ENCODE data around the gene DYNC2H1.
A peak's percentile ranks its signal among the peaks of the same experiment; 100 is the strongest.
"Not testable (repeated sequence)": the region's sequence is repeated elsewhere in the genome, so short reads cannot be mapped to it uniquely, and the experiment has no call there.

DYNC2H1 gene

DNA sequence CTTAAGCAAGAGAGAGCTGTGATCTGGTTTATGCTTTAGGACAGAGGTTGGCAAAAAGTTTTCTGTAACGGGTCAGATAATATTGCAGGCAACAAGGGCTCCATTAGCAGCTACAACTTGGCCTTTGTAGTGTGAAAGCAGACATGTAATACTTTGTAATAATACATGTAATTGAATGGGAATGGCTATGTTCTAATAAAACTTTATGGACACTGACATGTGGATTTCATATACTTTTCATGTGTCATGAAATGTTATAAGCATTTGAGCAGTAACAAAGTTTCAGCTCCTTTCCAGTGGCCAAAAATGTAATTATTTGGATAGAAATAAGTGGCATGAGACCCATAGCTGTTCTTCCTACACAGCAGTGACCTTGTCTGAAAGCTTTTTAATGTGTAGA lies 3.1 kb downstream of the DYNC2H1 start:
- no peak overlapping the region for H3K4me3 ChIP-seq (ENCODE audit: control insufficient read depth, low read depth, low read length)
- peak; percentile 11 for DNase-seq (ENCODE audit: low read depth)
- TF ChIP-seq CTCF (conservative IDR thresholded peaks at IDR 0.05; ENCODE audit: control insufficient read depth, insufficient read depth, low read depth, low read length), result no peak

GRCh38 chr11:103114836-103115235 lies 5.6 kb downstream of the DYNC2H1 start:
- no peak for DNase-seq (ENCODE audit: low read depth)
- TF ChIP-seq CTCF (conservative IDR thresholded peaks at IDR 0.05; ENCODE audit: control insufficient read depth, insufficient read depth, low read depth, low read length), result no peak
- no peak overlapping the region for H3K4me3 ChIP-seq (ENCODE audit: control insufficient read depth, low read depth, low read length)

- DNase-seq (ENCODE audit: low read depth), result no peak
- no peak overlapping the region for H3K4me3 ChIP-seq (ENCODE audit: control insufficient read depth, low read depth, low read length)
- no peak for TF ChIP-seq CTCF (conservative IDR thresholded peaks at IDR 0.05; ENCODE audit: control insufficient read depth, insufficient read depth, low read depth, low read length)
Observed at GRCh38 chr11:103125462-103125861, 16.2 kb downstream of the DYNC2H1 start.

GRCh38 chr11:103141986-103142385 lies 32.8 kb downstream of the DYNC2H1 start:
- not testable (repeated sequence) for DNase-seq (ENCODE audit: low read depth); H3K4me3 ChIP-seq (ENCODE audit: control insufficient read depth, low read depth, low read length)

DNA sequence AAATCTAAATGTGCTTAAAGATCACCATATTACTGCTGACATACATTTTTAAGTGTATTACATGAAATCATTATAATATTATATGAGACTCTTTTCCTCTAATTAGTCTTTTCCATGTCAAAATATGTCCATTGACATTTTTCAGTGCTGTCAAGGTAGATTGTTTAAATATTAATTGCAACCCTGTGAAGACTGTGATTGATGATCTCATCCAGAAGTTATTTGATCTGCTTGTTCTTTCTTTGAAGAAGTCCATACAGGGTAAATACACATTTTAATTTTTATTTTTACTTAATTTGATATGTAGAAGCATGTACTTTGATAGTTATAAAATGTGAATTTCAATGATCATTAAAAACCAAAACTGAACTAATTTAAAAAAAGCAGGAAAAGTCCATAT lies 38.4 kb downstream of the DYNC2H1 start:
- H3K4me3 ChIP-seq (ENCODE audit: control insufficient read depth, low read depth, low read length), result no peak overlapping the region
- no peak for DNase-seq (ENCODE audit: low read depth)
- no peak for TF ChIP-seq CTCF (conservative IDR thresholded peaks at IDR 0.05; ENCODE audit: control insufficient read depth, insufficient read depth, low read depth, low read length)

DNA sequence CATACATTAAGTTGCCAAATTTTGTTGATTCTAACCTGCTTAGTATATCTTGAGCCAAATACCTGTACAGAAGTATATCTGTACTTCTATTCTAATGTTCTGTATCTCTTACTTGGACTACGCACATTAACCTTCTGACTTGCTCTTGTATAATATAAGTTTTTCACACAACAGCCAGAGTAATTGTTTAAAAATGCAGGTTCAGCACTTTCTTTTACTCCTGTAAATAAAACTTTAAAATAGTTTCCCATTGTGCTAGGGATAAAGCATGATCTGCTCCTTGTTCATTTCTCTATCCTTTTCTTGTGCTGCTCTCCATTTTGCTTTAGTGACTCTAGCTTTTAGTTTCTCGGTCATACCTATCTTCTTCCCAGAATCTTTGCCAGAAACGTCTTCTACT lies 48.3 kb downstream of the DYNC2H1 start:
- no peak for DNase-seq (ENCODE audit: low read depth)
- TF ChIP-seq CTCF (conservative IDR thresholded peaks at IDR 0.05; ENCODE audit: control insufficient read depth, insufficient read depth, low read depth, low read length), result no peak
- H3K4me3 ChIP-seq (ENCODE audit: control insufficient read depth, low read depth, low read length), result no peak overlapping the region

DNA sequence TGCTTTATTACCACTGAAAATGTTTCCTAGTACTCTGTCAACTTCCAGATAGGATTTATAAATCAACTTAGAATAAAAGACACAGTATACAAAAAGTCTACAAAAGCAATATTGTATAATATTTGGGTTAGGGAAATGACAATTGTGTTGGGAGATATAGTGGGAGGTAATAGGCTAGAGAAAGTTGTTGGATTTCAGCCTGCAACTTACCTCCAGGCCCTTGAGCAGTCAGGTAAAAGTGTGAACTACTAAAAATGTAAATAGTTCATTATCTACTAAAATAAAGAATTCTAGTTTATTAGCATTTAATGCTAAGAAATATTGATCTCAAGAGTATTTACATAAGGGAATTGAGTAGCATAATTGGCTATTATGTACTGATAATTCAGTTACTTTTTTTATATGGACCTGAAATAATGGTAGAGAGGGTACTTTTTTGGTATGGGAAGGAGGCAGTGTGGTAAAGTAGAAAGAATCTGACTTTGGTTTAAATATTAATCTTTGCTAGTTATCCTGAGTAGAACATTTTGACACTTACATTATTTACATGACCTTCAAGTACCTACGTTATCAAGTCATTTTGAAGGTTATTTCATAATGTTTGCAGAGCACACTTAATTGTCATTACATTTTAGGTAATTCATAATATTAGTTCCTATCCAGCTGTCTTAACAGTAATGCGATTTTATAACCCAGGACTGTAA lies 55.0 kb downstream of the DYNC2H1 start:
- H3K4me3 ChIP-seq (ENCODE audit: control insufficient read depth, low read depth, low read length), result no peak overlapping the region
- TF ChIP-seq CTCF (conservative IDR thresholded peaks at IDR 0.05; ENCODE audit: control insufficient read depth, insufficient read depth, low read depth, low read length), result no peak
- no peak for DNase-seq (ENCODE audit: low read depth)
